ENCODE results near the gene STK31.
"Not testable (repeated sequence)": the region's sequence is repeated elsewhere in the genome, so short reads cannot be mapped to it uniquely, and the experiment has no call there.

Gene STK31

DNA sequence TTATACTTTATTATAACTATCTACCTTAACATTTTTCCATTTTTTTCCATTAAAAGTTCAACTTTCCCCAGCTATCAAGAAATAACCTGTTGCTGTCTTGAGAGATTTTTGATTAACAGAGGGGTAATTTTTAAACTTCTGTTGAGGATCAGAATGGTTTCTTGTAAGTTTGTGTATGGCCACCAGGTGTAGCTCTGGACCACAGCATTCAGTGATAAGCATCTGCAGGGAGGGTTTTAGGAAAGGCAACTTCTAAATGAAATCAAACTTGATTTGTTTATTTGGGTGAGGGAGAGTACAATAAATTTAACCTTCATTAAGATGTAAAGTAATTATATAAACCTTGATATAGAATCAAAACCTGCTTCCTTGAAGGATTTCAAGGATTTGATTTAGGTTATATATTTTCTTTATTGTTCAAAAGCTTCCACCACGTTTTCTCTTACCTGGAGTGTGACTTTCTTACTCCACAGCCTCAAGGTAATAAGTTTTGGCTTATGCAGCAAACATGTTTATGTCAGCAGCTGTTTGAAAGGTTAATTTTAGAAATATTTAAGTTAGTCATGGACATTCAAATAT lies 153.3 kb downstream of the STK31 start:
- Histone ChIP-seq H3K56ac (ENCODE audit: low read length) (no peak overlapping the region), H4K5ac (ENCODE audit: low read length) (no peak overlapping the region), H3K9ac (ENCODE audit: low read length) (no peak overlapping the region), H3K23ac (ENCODE audit: low read length) (no peak overlapping the region), H3K27ac (ENCODE audit: low read depth, low read length) (no peak overlapping the region), H3K18ac (ENCODE audit: low read length) (no peak overlapping the region), H3K4me3 (ENCODE audit: low read length) (no peak overlapping the region), H2BK5ac (ENCODE audit: low read length) (no peak overlapping the region), H3K4me2 (ENCODE audit: low read length) (no peak overlapping the region), H3K79me1 (ENCODE audit: low read length) (no peaks in the 10 kb centered on the region), H3K4ac (ENCODE audit: low read depth, low read length) (no peak overlapping the region), H2AK5ac (ENCODE audit: low read length) (no peak overlapping the region), H2BK15ac (replicated peaks; ENCODE audit: low read depth) (no peak overlapping the region), H3K4me1 (ENCODE audit: control insufficient read depth, low read depth, low read length) (no peaks in the 10 kb centered on the region), H4K8ac (ENCODE audit: low read depth, low read length) (no peak overlapping the region), H2BK120ac (ENCODE audit: low read depth, low read length) (no peak overlapping the region), H3K27me3 (ENCODE audit: insufficient read depth, low read length, poor library complexity) (no peaks in the 10 kb centered on the region), H3K36me3 (ENCODE audit: control insufficient read depth, insufficient read depth, low read length) (no peaks in the 10 kb centered on the region), H3K79me2 (ENCODE audit: control insufficient read depth, insufficient read depth, low read length) (no peaks in the 10 kb centered on the region)
- WGBS (ENCODE audit: extremely low coverage, insufficient coverage, low lambda C conversion rate), result no CpG with 5 or more reads among the region's 1 CpG
- peak; percentile 64 for DNase-seq

DNA sequence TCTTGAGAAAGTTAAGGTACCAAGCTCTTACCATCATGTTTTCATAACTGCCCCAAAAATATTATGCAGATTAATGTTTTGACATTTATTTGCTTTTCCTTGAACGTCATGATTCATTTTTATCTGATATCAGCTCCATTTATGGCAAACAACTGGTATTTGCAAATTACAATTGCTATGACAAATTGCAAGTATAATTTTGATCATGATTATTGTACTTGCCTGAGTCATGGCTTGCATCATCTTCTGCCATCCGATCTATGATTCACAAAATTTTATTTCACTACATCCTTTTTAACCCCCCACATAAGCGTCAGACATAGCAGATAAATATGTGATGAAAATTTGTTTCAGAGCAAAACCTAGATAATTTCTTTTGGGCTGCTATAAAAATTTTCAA lies 155.0 kb downstream of the STK31 start:
- Histone ChIP-seq H3K27me3 (ENCODE audit: insufficient read depth, low read length, poor library complexity) (no peaks in the 10 kb centered on the region), H3K4me1 (ENCODE audit: control insufficient read depth, low read depth, low read length) (no peaks in the 10 kb centered on the region), H3K56ac (ENCODE audit: low read length) (no peak overlapping the region), H2AK5ac (ENCODE audit: low read length) (no peak overlapping the region), H3K36me3 (ENCODE audit: control insufficient read depth, insufficient read depth, low read length) (no peaks in the 10 kb centered on the region), H3K79me1 (ENCODE audit: low read length) (no peaks in the 10 kb centered on the region), H3K18ac (ENCODE audit: low read length) (no peak overlapping the region), H4K5ac (ENCODE audit: low read length) (no peak overlapping the region), H3K4me3 (ENCODE audit: low read length) (no peak overlapping the region), H3K79me2 (ENCODE audit: control insufficient read depth, insufficient read depth, low read length) (no peaks in the 10 kb centered on the region), H2BK120ac (ENCODE audit: low read depth, low read length) (no peak overlapping the region), H3K27ac (ENCODE audit: low read depth, low read length) (no peak overlapping the region), H3K4ac (ENCODE audit: low read depth, low read length) (no peak overlapping the region), H3K23ac (ENCODE audit: low read length) (no peak overlapping the region), H4K8ac (ENCODE audit: low read depth, low read length) (no peak overlapping the region), H2BK5ac (ENCODE audit: low read length) (no peak overlapping the region), H3K4me2 (ENCODE audit: low read length) (no peak overlapping the region), H3K9ac (ENCODE audit: low read length) (no peak overlapping the region), H2BK15ac (replicated peaks; ENCODE audit: low read depth) (no peak overlapping the region)
- DNase-seq, result no peak
- 100% methylated on average over 1 of the region's 3 CpGs for WGBS (ENCODE audit: extremely low coverage, insufficient coverage, low lambda C conversion rate)

DNA sequence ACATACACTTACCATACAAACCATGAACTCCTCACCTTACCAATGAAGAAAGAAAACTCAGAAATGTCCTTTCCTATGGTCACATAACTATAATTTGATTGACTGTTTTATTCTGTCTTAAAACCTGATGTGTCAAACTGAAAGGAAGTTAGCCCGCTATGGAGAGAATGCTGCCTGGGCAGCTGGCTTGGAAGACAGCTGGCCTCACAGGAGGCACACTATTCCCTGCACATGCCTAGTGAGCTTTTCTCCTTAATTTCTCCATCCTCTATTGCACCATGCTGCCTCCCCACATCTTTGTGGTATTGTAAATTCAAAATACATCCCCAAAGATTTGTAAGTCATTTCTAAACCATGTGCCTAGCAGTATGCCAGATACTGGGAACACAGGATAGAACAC lies 163.3 kb downstream of the STK31 start:
- Histone ChIP-seq H4K8ac (ENCODE audit: low read depth, low read length) (no peak overlapping the region), H3K4me1 (ENCODE audit: control insufficient read depth, low read depth, low read length) (no peaks in the 10 kb centered on the region), H3K18ac (ENCODE audit: low read length) (no peak overlapping the region), H3K27ac (ENCODE audit: low read depth, low read length) (no peak overlapping the region), H3K56ac (ENCODE audit: low read length) (no peak overlapping the region), H3K9ac (ENCODE audit: low read length) (no peak overlapping the region), H3K79me1 (ENCODE audit: low read length) (no peaks in the 10 kb centered on the region), H3K4me3 (ENCODE audit: low read length) (no peak overlapping the region), H2AK5ac (ENCODE audit: low read length) (no peak overlapping the region), H3K27me3 (ENCODE audit: insufficient read depth, low read length, poor library complexity) (no peaks in the 10 kb centered on the region), H3K4ac (ENCODE audit: low read depth, low read length) (no peak overlapping the region), H4K5ac (ENCODE audit: low read length) (no peak overlapping the region), H2BK15ac (replicated peaks; ENCODE audit: low read depth) (no peak overlapping the region), H3K36me3 (ENCODE audit: control insufficient read depth, insufficient read depth, low read length) (no peaks in the 10 kb centered on the region), H2BK5ac (ENCODE audit: low read length) (no peak overlapping the region), H3K23ac (ENCODE audit: low read length) (no peak overlapping the region), H2BK120ac (ENCODE audit: low read depth, low read length) (no peak overlapping the region), H3K4me2 (ENCODE audit: low read length) (no peak overlapping the region), H3K79me2 (ENCODE audit: control insufficient read depth, insufficient read depth, low read length) (no peaks in the 10 kb centered on the region)
- WGBS (ENCODE audit: extremely low coverage, insufficient coverage, low lambda C conversion rate), result no CpG with 5 or more reads among the region's 1 CpG
- DNase-seq, result no peak

DNA sequence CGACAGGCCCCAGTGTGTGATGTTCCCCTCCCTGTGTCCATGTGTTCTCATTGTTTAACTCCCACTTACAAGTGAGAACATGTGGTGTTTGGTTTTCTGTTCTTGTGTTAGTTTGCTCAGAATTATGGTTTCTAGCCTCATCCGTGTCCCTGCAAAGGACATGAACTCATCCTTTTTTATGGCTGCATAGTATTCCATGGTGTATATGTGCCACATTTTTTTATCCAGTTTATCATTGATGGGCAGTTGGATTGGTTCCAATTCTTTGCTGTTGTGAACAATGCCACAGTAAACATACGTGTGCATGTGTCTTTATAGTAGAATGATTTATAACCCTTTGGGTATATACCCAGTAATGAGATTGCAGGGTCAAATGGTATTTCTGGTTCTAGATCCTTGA lies 166.5 kb downstream of the STK31 start:
- not testable (repeated sequence) for H3K4ac ChIP-seq (ENCODE audit: low read depth, low read length); H4K8ac ChIP-seq (ENCODE audit: low read depth, low read length); H2AK5ac ChIP-seq (ENCODE audit: low read length); H3K9ac ChIP-seq (ENCODE audit: low read length); DNase-seq; H3K36me3 ChIP-seq (ENCODE audit: control insufficient read depth, insufficient read depth, low read length); H3K23ac ChIP-seq (ENCODE audit: low read length); H3K4me3 ChIP-seq (ENCODE audit: low read length); H2BK5ac ChIP-seq (ENCODE audit: low read length); H3K4me1 ChIP-seq (ENCODE audit: control insufficient read depth, low read depth, low read length); H3K4me2 ChIP-seq (ENCODE audit: low read length); H3K79me2 ChIP-seq (ENCODE audit: control insufficient read depth, insufficient read depth, low read length); H3K18ac ChIP-seq (ENCODE audit: low read length); H4K5ac ChIP-seq (ENCODE audit: low read length); H3K27me3 ChIP-seq (ENCODE audit: insufficient read depth, low read length, poor library complexity); H2BK120ac ChIP-seq (ENCODE audit: low read depth, low read length); H3K27ac ChIP-seq (ENCODE audit: low read depth, low read length); H2BK15ac ChIP-seq (replicated peaks; ENCODE audit: low read depth); H3K79me1 ChIP-seq (ENCODE audit: low read length); H3K56ac ChIP-seq (ENCODE audit: low read length)
- WGBS (ENCODE audit: extremely low coverage, insufficient coverage, low lambda C conversion rate), result no CpG with 5 or more reads among the region's 3 CpGs
